Uterus (tissue), 2 donors: ENCODE measurements around the gene SLC23A2.

Experiments used
- POLR2A ChIP-seq, 2 donors: fragments of 450-650 bp; IDR thresholded peaks; one replicate each; pipeline ENCODE4 v1.6.1; 2016; ENCODE audit warnings: antibody characterized with exemption in 2 of 2, mild to moderate bottlenecking in 1 of 2, moderate library complexity in 1 of 2
- TF ChIP-seq, protein P1 (sequence below), 4 experiments: fragments of 200-600 bp in 2 of 4; fragments of 450-650 bp in 2 of 4; sonication (generic) in 2 of 4; IDR thresholded peaks; one replicate each; pipeline ENCODE4 v1.5.1; 2016 to 2019; ENCODE audit warnings: antibody characterized with exemption in 4 of 4, mild to moderate bottlenecking in 2 of 4, moderate library complexity in 1 of 4

DNA sequence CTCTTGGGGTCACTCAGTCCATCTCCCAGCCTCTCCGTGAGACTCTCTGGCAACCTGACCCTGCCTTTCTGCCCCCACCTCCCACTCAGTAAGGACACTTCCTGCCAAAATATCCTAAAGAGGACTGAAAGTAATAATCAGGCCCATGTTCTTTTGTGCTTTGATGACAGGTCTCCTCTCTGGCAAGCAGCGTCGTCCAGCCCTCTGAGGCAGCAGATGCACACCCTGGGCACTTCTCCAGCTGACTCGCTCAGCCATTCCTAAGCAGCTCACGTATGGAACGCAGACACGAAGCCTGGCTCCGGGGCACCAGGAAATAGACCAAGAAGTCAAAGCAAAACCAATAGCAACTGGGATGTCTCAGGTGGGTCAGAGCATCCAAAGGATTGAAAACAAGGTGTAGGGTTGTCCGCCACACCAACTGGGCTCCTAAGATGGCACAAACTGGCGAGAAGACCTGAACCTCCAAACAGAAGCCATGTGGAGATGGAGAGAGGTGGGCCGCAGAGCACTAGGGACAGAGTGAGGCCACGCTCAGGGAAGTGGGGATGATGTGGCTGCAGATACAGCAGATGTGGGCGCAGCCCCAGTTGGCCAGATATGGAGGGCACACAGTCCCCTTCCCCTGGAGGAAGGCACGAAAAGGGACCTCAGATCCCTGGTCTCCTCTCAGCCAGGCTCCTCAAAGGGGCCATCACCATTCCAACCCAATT is 180.3 kb downstream of the SLC23A2 start:
- TF ChIP-seq POLR2A (IDR thresholded peaks at IDR 0.05), result no peak
- TF ChIP-seq, protein P1, sequence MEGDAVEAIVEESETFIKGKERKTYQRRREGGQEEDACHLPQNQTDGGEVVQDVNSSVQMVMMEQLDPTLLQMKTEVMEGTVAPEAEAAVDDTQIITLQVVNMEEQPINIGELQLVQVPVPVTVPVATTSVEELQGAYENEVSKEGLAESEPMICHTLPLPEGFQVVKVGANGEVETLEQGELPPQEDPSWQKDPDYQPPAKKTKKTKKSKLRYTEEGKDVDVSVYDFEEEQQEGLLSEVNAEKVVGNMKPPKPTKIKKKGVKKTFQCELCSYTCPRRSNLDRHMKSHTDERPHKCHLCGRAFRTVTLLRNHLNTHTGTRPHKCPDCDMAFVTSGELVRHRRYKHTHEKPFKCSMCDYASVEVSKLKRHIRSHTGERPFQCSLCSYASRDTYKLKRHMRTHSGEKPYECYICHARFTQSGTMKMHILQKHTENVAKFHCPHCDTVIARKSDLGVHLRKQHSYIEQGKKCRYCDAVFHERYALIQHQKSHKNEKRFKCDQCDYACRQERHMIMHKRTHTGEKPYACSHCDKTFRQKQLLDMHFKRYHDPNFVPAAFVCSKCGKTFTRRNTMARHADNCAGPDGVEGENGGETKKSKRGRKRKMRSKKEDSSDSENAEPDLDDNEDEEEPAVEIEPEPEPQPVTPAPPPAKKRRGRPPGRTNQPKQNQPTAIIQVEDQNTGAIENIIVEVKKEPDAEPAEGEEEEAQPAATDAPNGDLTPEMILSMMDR (IDR thresholded peaks at IDR 0.05), result no peak
